GM21528 (cell line): ENCODE results near the gene TIGD4.

ENCODE experiments used
- ATAC-seq: cut with Tn5 transposase; IDR thresholded peaks from one replicate; pipeline ENCODE4 v1.9.1; 2021; ENCODE audit warnings: mild to moderate bottlenecking, moderate library complexity; ENCODE audit not compliant: unreplicated experiment, low FRiP score

TIGD4 gene

GRCh38 chr4:152728343-152728742 is 51.2 kb downstream of the TIGD4 start:
- ATAC-seq: no peak

GRCh38 chr4:152727784-152728183 is 51.7 kb downstream of the TIGD4 start:
- ATAC-seq: no peak

GRCh38 chr4:152724494-152724893 is 55.0 kb downstream of the TIGD4 start:
- no peak for ATAC-seq

GRCh38 chr4:152723236-152723635 is 56.3 kb downstream of the TIGD4 start:
- no peak for ATAC-seq

GRCh38 chr4:152719801-152720556 is 59.6 kb downstream of the TIGD4 start:
- ATAC-seq: no peak
